Ascending aorta (tissue), 2 donors: Measurements from ENCODE around the gene ADAMTSL2. TPM values are rescaled to one million over a fixed set of nuclear protein-coding genes. Genes with fewer than 3 reads are reported as not detected.

Experiments
- DNase-seq, 2 donors: peaks; one replicate each; pipeline ENCODE4 v3.0.0-alpha.2; 2019; ENCODE audit warnings: low spot score in 2 of 2
- H3K27ac ChIP-seq, 2 donors: fragments of 200-600 bp; sonication (generic); one replicate each; pipeline ENCODE4 v1.5.1; 2016 to 2017; ENCODE audit warnings: mild to moderate bottlenecking in 1 of 2
- H3K27me3 ChIP-seq: fragments of 200-600 bp; sonication (generic); one replicate; pipeline ENCODE4 v1.5.1; 2017
- H3K36me3 ChIP-seq, 2 donors: fragments of 200-600 bp; sonication (generic); one replicate each; pipeline ENCODE4 v1.5.1; 2016
- H3K4me1 ChIP-seq, 2 donors: fragments of 200-600 bp; sonication (generic); one replicate each; pipeline ENCODE4 v1.5.1; 2016 to 2017; ENCODE audit warnings: mild to moderate bottlenecking in 1 of 2
- H3K4me3 ChIP-seq, 2 donors: fragments of 200-600 bp; sonication (generic); one replicate each; pipeline ENCODE4 v1.5.1; 2016 to 2017; ENCODE audit warnings: mild to moderate bottlenecking in 1 of 2
- H3K9me3 ChIP-seq, 2 donors: fragments of 200-600 bp; sonication (generic); one replicate each; pipeline ENCODE4 v1.5.1; 2016
- CTCF ChIP-seq, 3 experiments: fragments of 200-600 bp in 2 of 3; fragments of 450-650 bp in 1 of 3; sonication (generic) in 2 of 3; IDR thresholded peaks; one replicate each; pipeline ENCODE4 v1.5.1; 2016 to 2019; ENCODE audit warnings: antibody characterized with exemption in 3 of 3, mild to moderate bottlenecking in 1 of 3, moderate library complexity in 1 of 3
- intact Hi-C: fragments of 100-400 bp; cut with DNase I; formaldehyde crosslinking; loops from one replicate; pipeline ENCODE4 v1.15.1; 2023
- total RNA-seq: library from RNA; depleted of rRNA; stranded (reverse); fragments of >200 nt; gene quantifications from one replicate; pipeline ENCODE4 v1.1.0, GENCODE V29; 2016

The ADAMTSL2 gene
- total RNA-seq, 1 donor from 2014 or later, result 3.4 TPM

- H3K4me3 ChIP-seq, result no peak within 1 kb of the TSS
- intact Hi-C loops, result no loop called here
- H3K4me1 ChIP-seq, result peaks cover 4 to 15% of the 10 kb centered on the region in 2 donors
- no peaks in the 10 kb centered on the region for H3K27me3 ChIP-seq
- no peak for TF ChIP-seq CTCF (IDR thresholded peaks at IDR 0.05)
- H3K36me3 ChIP-seq, result no peaks in the 10 kb centered on the region
- H3K9me3 ChIP-seq, result no peaks in the 10 kb centered on the region
- no peak for DNase-seq
- no peak within 1 kb of the TSS for H3K27ac ChIP-seq
Observed at GRCh38 chr9:133524679-133525228, 9.8 kb upstream of the ADAMTSL2 start, which contains the start of gene MYMK. Gene MYMK (minus strand): TSS chr9:133524959. CDS start chr9:133524844, 115 bp downstream.

GRCh38 chr9:133525677-133526076 lies 8.8 kb upstream of the ADAMTSL2 start:
- no peaks in the 10 kb centered on the region for H3K9me3 ChIP-seq
- peaks cover 4 to 15% of the 10 kb centered on the region in 2 donors for H3K4me1 ChIP-seq
- H3K4me3 ChIP-seq, result no peak overlapping the region
- no peak for DNase-seq
- intact Hi-C loops, result no loop called here
- no peaks in the 10 kb centered on the region for H3K36me3 ChIP-seq
- no peak for TF ChIP-seq CTCF (IDR thresholded peaks at IDR 0.05)
- H3K27ac ChIP-seq, result no peak overlapping the region
- H3K27me3 ChIP-seq, result no peaks in the 10 kb centered on the region

GRCh38 chr9:133526721-133527321 lies 7.7 kb upstream of the ADAMTSL2 start:
- no peak for TF ChIP-seq CTCF (IDR thresholded peaks at IDR 0.05)
- Histone ChIP-seq H3K4me3 (peak overlapping the region in 1 of 2 donors; percentile 10), H3K27ac (no peak overlapping the region), H3K9me3 (no peaks in the 10 kb centered on the region), H3K36me3 (no peaks in the 10 kb centered on the region), H3K27me3 (no peaks in the 10 kb centered on the region), H3K4me1 (peaks cover 4 to 15% of the 10 kb centered on the region in 2 donors)
- intact Hi-C loops, result no loop called here
- no peak for DNase-seq

- peak overlapping the region; percentile 10 to 40 for H3K4me3 ChIP-seq
- intact Hi-C loops, result no loop called here
- no peaks in the 10 kb centered on the region for H3K27me3 ChIP-seq
- TF ChIP-seq CTCF (IDR thresholded peaks at IDR 0.05), result no peak
- no peaks in the 10 kb centered on the region for H3K9me3 ChIP-seq
- H3K4me1 ChIP-seq, result peaks cover 4 to 15% of the 10 kb centered on the region in 2 donors
- no peak overlapping the region for H3K27ac ChIP-seq
- no peak for DNase-seq
- H3K36me3 ChIP-seq, result no peaks in the 10 kb centered on the region
Observed at GRCh38 chr9:133527444-133527920, 7.0 kb upstream of the ADAMTSL2 start.

- intact Hi-C loops, result no loop called here
- no peak overlapping the region for H3K27ac ChIP-seq
- DNase-seq, result no peak
- peaks cover 4 to 15% of the 10 kb centered on the region in 2 donors for H3K4me1 ChIP-seq
- peak overlapping the region in 1 of 2 donors; percentile 10 for H3K4me3 ChIP-seq
- no peaks in the 10 kb centered on the region for H3K36me3 ChIP-seq
- no peak for TF ChIP-seq CTCF (IDR thresholded peaks at IDR 0.05)
- H3K9me3 ChIP-seq, result no peaks in the 10 kb centered on the region
- no peaks in the 10 kb centered on the region for H3K27me3 ChIP-seq
Observed at GRCh38 chr9:133528001-133528875, 6.3 kb upstream of the ADAMTSL2 start.
